ENCODE results near the gene SLC12A7.
"Not testable (repeated sequence)": the region's sequence is repeated elsewhere in the genome, so short reads cannot be mapped to it uniquely, and the experiment has no call there.

The SLC12A7 gene

GRCh38 chr5:1094670-1095190 is 17.1 kb downstream of the SLC12A7 start:
- DNase-seq = no peak

- DNase-seq = no peak
These were observed 18.5 kb downstream of the SLC12A7 start for GRCh38 chr5:1093361-1093760.

GRCh38 chr5:1092122-1092521 is 19.7 kb downstream of the SLC12A7 start:
- no peak for DNase-seq

- DNase-seq = no peak
These were observed 20.2 kb downstream of the SLC12A7 start for GRCh38 chr5:1091632-1092031.

GRCh38 chr5:1090538-1090937 is 21.3 kb downstream of the SLC12A7 start:
- DNase-seq = no peak

GRCh38 chr5:1089621-1090040 is 22.2 kb downstream of the SLC12A7 start:
- DNase-seq = no peak

GRCh38 chr5:1089146-1089545 is 22.7 kb downstream of the SLC12A7 start:
- DNase-seq = no peak

GRCh38 chr5:1088726-1089125 is 23.1 kb downstream of the SLC12A7 start:
- DNase-seq = no peak

GRCh38 chr5:1088031-1088430 is 23.8 kb downstream of the SLC12A7 start:
- no peak for DNase-seq

- no peak for DNase-seq
These were observed 24.4 kb downstream of the SLC12A7 start for GRCh38 chr5:1087428-1087827.

- DNase-seq = no peak
These were observed 25.0 kb downstream of the SLC12A7 start for GRCh38 chr5:1086871-1087270.

- DNase-seq = no peak
These were observed 25.7 kb downstream of the SLC12A7 start for GRCh38 chr5:1086137-1086536.

GRCh38 chr5:1085391-1085790 is 26.5 kb downstream of the SLC12A7 start:
- no peak for DNase-seq

- DNase-seq = no peak
These were observed 27.8 kb downstream of the SLC12A7 start for GRCh38 chr5:1083823-1084605.

GRCh38 chr5:1083026-1083425 is 28.8 kb downstream of the SLC12A7 start:
- DNase-seq = not testable (repeated sequence)

GRCh38 chr5:1081519-1081918 is 30.3 kb downstream of the SLC12A7 start:
- no peak for DNase-seq

- DNase-seq = no peak
These were observed 31.4 kb downstream of the SLC12A7 start for GRCh38 chr5:1080432-1080831.

- no peak for DNase-seq
These were observed 31.9 kb downstream of the SLC12A7 start for GRCh38 chr5:1079961-1080360.

GRCh38 chr5:1079486-1079885 is 32.4 kb downstream of the SLC12A7 start:
- no peak for DNase-seq

- no peak for DNase-seq
These were observed 33.0 kb downstream of the SLC12A7 start for GRCh38 chr5:1078851-1079250.

GRCh38 chr5:1078206-1078605 is 33.7 kb downstream of the SLC12A7 start:
- no peak for DNase-seq

GRCh38 chr5:1077491-1078020 is 34.3 kb downstream of the SLC12A7 start:
- no peak for DNase-seq

- DNase-seq = no peak
These were observed 34.8 kb downstream of the SLC12A7 start for GRCh38 chr5:1077026-1077425.

GRCh38 chr5:1076406-1076805 is 35.5 kb downstream of the SLC12A7 start:
- DNase-seq = no peak

- DNase-seq = no peak
These were observed 35.9 kb downstream of the SLC12A7 start for GRCh38 chr5:1075931-1076330.

All from fibroblast of skin of right biceps (primary cell).